ENCODE results near the gene PCNX2. TPM values are rescaled to one million over a fixed set of nuclear protein-coding genes. Genes with fewer than 3 reads are reported as not detected.

The PCNX2 gene
- total RNA-seq, 2 donors from 2014 or later: 23.9 to 39.1 TPM

DNA sequence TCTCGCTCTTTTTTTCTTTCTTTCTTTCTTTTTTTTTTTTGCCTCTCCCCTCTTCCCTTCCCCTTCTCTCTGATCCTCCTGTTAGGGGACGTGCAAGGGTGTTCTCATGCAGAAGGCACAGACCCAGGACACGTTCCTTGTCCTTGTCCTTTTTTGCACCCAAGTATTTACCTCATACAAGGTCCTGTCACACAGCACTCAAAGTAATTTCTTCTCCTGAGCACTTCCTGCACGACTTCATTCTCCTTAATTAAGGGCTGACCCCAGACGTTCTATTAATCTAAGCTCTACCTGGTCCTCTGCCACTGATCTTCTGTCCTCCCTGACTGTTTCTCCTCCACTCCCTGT, 424 bp upstream of the PCNX2 start:
- no peak for DNase-seq
- H3K27me3 Mint-ChIP-seq (ENCODE audit: insufficient read depth): no peaks in the 10 kb centered on the region
- Histone ChIP-seq H3K27ac (ENCODE audit: low read depth, low read length) (no peak overlapping the region), H3K4me3 (ENCODE audit: low read length) (peak overlapping the region; percentile 91), H3K9ac (ENCODE audit: extremely low read depth, low read length, poor library complexity, severe bottlenecking) (no peak overlapping the region), H3K4me1 (ENCODE audit: control insufficient read depth, insufficient read depth, low read length) (no peaks in the 10 kb centered on the region), H3K36me3 (ENCODE audit: control insufficient read depth, insufficient read depth, low read length) (no peaks in the 10 kb centered on the region), H3K9me3 (ENCODE audit: control insufficient read depth, low read length) (no peaks in the 10 kb centered on the region), H3K27me3 (ENCODE audit: control insufficient read depth, insufficient read depth, low read length, poor library complexity, severe bottlenecking) (no peaks in the 10 kb centered on the region)
- H3K9me3 Mint-ChIP-seq: peaks cover 3% of the 10 kb centered on the region
- no peak overlapping the region for H3K27ac Mint-ChIP-seq
- 8 to 13% methylated on average over 2 to 5 of the region's 5 CpGs for WGBS, 2 experiments (ENCODE audit: insufficient coverage in 1 of 2, insufficient read length in 1 of 2)
- TF ChIP-seq, protein P1, sequence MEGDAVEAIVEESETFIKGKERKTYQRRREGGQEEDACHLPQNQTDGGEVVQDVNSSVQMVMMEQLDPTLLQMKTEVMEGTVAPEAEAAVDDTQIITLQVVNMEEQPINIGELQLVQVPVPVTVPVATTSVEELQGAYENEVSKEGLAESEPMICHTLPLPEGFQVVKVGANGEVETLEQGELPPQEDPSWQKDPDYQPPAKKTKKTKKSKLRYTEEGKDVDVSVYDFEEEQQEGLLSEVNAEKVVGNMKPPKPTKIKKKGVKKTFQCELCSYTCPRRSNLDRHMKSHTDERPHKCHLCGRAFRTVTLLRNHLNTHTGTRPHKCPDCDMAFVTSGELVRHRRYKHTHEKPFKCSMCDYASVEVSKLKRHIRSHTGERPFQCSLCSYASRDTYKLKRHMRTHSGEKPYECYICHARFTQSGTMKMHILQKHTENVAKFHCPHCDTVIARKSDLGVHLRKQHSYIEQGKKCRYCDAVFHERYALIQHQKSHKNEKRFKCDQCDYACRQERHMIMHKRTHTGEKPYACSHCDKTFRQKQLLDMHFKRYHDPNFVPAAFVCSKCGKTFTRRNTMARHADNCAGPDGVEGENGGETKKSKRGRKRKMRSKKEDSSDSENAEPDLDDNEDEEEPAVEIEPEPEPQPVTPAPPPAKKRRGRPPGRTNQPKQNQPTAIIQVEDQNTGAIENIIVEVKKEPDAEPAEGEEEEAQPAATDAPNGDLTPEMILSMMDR (conservative IDR thresholded peaks at IDR 0.05): no peak
- peaks cover 4% of the 10 kb centered on the region for H3K36me3 Mint-ChIP-seq (ENCODE audit: low read depth)
- H3K4me3 Mint-ChIP-seq: peak overlapping the region; percentile 84
- H3K4me1 Mint-ChIP-seq: peaks cover 16% of the 10 kb centered on the region

DNA sequence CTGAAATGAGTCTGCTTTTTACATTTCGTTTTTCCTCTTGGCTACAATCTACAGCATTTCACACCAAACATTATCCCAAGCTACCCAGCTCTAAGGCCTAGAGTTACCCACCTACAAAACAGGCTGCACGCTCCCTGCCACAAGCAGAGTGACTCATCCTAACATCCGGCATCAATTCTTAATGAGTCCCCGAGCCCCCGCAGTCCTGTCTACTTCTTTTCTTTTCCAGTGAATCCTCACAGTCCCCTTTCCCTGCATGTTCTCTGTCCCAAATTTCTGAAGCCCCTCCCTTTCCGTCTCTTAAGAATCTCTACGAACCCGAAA, 650 bp downstream of the PCNX2 start:
- Histone ChIP-seq H3K27ac (ENCODE audit: low read depth, low read length) (no peak overlapping the region), H3K36me3 (ENCODE audit: control insufficient read depth, insufficient read depth, low read length) (no peaks in the 10 kb centered on the region), H3K9ac (ENCODE audit: extremely low read depth, low read length, poor library complexity, severe bottlenecking) (peak overlapping the region; percentile 50), H3K9me3 (ENCODE audit: control insufficient read depth, low read length) (no peaks in the 10 kb centered on the region), H3K4me1 (ENCODE audit: control insufficient read depth, insufficient read depth, low read length) (no peaks in the 10 kb centered on the region), H3K27me3 (ENCODE audit: control insufficient read depth, insufficient read depth, low read length, poor library complexity, severe bottlenecking) (no peaks in the 10 kb centered on the region), H3K4me3 (ENCODE audit: low read length) (peak overlapping the region; percentile 91)
- no peaks in the 10 kb centered on the region for H3K27me3 Mint-ChIP-seq (ENCODE audit: insufficient read depth)
- H3K36me3 Mint-ChIP-seq (ENCODE audit: low read depth): peaks cover 6% of the 10 kb centered on the region
- H3K27ac Mint-ChIP-seq: peak overlapping the region; percentile 97
- WGBS, 2 experiments (ENCODE audit: insufficient coverage in 1 of 2, insufficient read length in 1 of 2): 0 to 3% methylated on average over 3 to 8 of the region's 8 CpGs
- TF ChIP-seq, protein P1 (conservative IDR thresholded peaks at IDR 0.05): no peak
- H3K4me3 Mint-ChIP-seq: peak overlapping the region; percentile 84
- H3K4me1 Mint-ChIP-seq: peaks cover 19% of the 10 kb centered on the region
- H3K9me3 Mint-ChIP-seq: no peaks in the 10 kb centered on the region
- peak; percentile 82 for DNase-seq

DNA sequence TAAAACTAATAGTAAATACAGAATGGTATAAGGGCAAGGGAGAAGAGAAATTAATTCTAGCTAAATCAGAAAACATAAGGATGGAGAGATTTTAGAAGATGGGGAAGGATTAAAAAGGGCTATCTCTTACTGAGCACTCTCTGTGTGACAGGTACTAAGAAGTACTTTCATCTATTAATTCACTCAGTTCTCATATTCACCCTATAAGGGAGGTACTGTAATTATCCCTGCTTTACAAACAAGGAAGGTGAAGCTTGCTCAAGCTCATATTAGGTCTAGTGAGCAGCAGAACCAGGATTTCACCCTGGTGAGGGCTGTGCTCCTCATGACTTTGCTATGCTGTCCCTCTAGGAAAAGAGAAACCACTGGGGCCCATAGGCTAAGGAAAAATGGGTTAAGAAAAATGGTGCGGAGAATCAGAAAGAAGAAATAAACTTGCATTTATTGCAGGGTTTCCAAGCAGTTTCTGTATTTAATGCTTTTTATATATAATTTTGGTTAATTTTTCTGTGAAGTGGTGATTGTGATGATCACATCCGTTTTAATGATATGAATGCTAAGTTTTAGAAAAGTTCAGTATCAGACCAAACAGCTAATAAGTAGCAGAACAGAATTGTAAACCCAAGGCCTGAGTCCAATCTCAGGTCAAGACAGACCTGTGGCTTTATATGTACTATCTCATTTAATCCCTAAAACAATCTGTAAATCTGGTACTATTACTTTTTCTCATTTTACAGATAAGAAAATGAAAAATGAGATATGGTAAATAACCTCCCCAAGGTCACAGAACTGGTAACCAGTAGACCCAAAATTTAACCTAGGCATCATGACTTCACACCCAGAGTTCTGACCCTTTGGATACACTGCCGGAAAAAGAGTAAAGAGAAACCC, 1.7 kb downstream of the PCNX2 start:
- TF ChIP-seq, protein P1 (conservative IDR thresholded peaks at IDR 0.05): no peak
- Mint-ChIP-seq H3K27ac (peak overlapping the region; percentile 97), H3K27me3 (ENCODE audit: insufficient read depth) (no peaks in the 10 kb centered on the region), H3K4me3 (peak overlapping the region; percentile 84), H3K4me1 (peaks cover 26% of the 10 kb centered on the region), H3K36me3 (ENCODE audit: low read depth) (peaks cover 6% of the 10 kb centered on the region), H3K9me3 (no peaks in the 10 kb centered on the region)
- Histone ChIP-seq H3K4me3 (ENCODE audit: low read length) (peak overlapping the region; percentile 91), H3K27me3 (ENCODE audit: control insufficient read depth, insufficient read depth, low read length, poor library complexity, severe bottlenecking) (no peaks in the 10 kb centered on the region), H3K9ac (ENCODE audit: extremely low read depth, low read length, poor library complexity, severe bottlenecking) (no peak overlapping the region), H3K4me1 (ENCODE audit: control insufficient read depth, insufficient read depth, low read length) (no peaks in the 10 kb centered on the region), H3K9me3 (ENCODE audit: control insufficient read depth, low read length) (no peaks in the 10 kb centered on the region), H3K27ac (ENCODE audit: low read depth, low read length) (no peak overlapping the region), H3K36me3 (ENCODE audit: control insufficient read depth, insufficient read depth, low read length) (no peaks in the 10 kb centered on the region)
- no peak for DNase-seq
- WGBS, 2 experiments (ENCODE audit: insufficient coverage in 1 of 2, insufficient read length in 1 of 2): 92 to 100% methylated on average over 1 to 3 of the region's 3 CpGs

Measured in endodermal cell (in vitro differentiated cells).